ENCODE results near the gene CABLES1.
"Not testable (repeated sequence)": the region's sequence is repeated elsewhere in the genome, so short reads cannot be mapped to it uniquely, and the experiment has no call there.

Gene CABLES1

GRCh38 chr18:23134780-23135549, at the start of gene CABLES1:
Gene CABLES1 (plus strand): TSS chr18:23135485. CDS start chr18:23135763, 278 bp downstream.
- DNase-seq (ENCODE audit: low read depth, low spot score): no peak

- no peak for DNase-seq (ENCODE audit: low read depth, low spot score)
These were observed 47.9 kb upstream of the CABLES1 start for GRCh38 chr18:23087352-23087751.

GRCh38 chr18:23088310-23088709, 47.0 kb upstream of the CABLES1 start:
- no peak for DNase-seq (ENCODE audit: low read depth, low spot score)

- DNase-seq (ENCODE audit: low read depth, low spot score): not testable (repeated sequence)
These were observed 44.0 kb upstream of the CABLES1 start for GRCh38 chr18:23091017-23091993.

GRCh38 chr18:23092121-23092520, 43.2 kb upstream of the CABLES1 start:
- no peak for DNase-seq (ENCODE audit: low read depth, low spot score)

- not testable (repeated sequence) for DNase-seq (ENCODE audit: low read depth, low spot score)
These were observed 42.2 kb upstream of the CABLES1 start for GRCh38 chr18:23093130-23093529.

- DNase-seq (ENCODE audit: low read depth, low spot score): no peak
These were observed 41.5 kb upstream of the CABLES1 start for GRCh38 chr18:23093772-23094171.

- no peak for DNase-seq (ENCODE audit: low read depth, low spot score)
These were observed 40.7 kb upstream of the CABLES1 start for GRCh38 chr18:23094411-23095190.

GRCh38 chr18:23095463-23095862, 39.8 kb upstream of the CABLES1 start:
- DNase-seq (ENCODE audit: low read depth, low spot score): no peak

GRCh38 chr18:23097016-23097415, 38.3 kb upstream of the CABLES1 start:
- DNase-seq (ENCODE audit: low read depth, low spot score): not testable (repeated sequence)

- no peak for DNase-seq (ENCODE audit: low read depth, low spot score)
These were observed 35.7 kb upstream of the CABLES1 start for GRCh38 chr18:23099621-23100020.

GRCh38 chr18:23101861-23102432, 33.3 kb upstream of the CABLES1 start:
- no peak for DNase-seq (ENCODE audit: low read depth, low spot score)

GRCh38 chr18:23102493-23103261, 32.6 kb upstream of the CABLES1 start:
- no peak for DNase-seq (ENCODE audit: low read depth, low spot score)

- no peak for DNase-seq (ENCODE audit: low read depth, low spot score)
These were observed 31.8 kb upstream of the CABLES1 start for GRCh38 chr18:23103449-23103848.

GRCh38 chr18:23105030-23105429, 30.3 kb upstream of the CABLES1 start:
- DNase-seq (ENCODE audit: low read depth, low spot score): no peak

- DNase-seq (ENCODE audit: low read depth, low spot score): no peak
These were observed 29.6 kb upstream of the CABLES1 start for GRCh38 chr18:23105581-23106219.

- peak; percentile 50 for DNase-seq (ENCODE audit: low read depth, low spot score)
These were observed 28.7 kb upstream of the CABLES1 start for GRCh38 chr18:23106575-23106974.

- no peak for DNase-seq (ENCODE audit: low read depth, low spot score)
These were observed 27.6 kb upstream of the CABLES1 start for GRCh38 chr18:23107718-23108117.

GRCh38 chr18:23108496-23108895, 26.8 kb upstream of the CABLES1 start:
- DNase-seq (ENCODE audit: low read depth, low spot score): no peak

GRCh38 chr18:23109163-23109562, 26.1 kb upstream of the CABLES1 start:
- not testable (repeated sequence) for DNase-seq (ENCODE audit: low read depth, low spot score)
